GM21367 (cell line): ENCODE measurements around the gene ARHGAP5.
"Not testable (repeated sequence)": the region's sequence is repeated elsewhere in the genome, so short reads cannot be mapped to it uniquely, and the experiment has no call there.

Experiments
- ATAC-seq: cut with Tn5 transposase; IDR thresholded peaks from one replicate; pipeline ENCODE4 v1.9.1; 2021; ENCODE audit not compliant: unreplicated experiment

ARHGAP5 gene

DNA sequence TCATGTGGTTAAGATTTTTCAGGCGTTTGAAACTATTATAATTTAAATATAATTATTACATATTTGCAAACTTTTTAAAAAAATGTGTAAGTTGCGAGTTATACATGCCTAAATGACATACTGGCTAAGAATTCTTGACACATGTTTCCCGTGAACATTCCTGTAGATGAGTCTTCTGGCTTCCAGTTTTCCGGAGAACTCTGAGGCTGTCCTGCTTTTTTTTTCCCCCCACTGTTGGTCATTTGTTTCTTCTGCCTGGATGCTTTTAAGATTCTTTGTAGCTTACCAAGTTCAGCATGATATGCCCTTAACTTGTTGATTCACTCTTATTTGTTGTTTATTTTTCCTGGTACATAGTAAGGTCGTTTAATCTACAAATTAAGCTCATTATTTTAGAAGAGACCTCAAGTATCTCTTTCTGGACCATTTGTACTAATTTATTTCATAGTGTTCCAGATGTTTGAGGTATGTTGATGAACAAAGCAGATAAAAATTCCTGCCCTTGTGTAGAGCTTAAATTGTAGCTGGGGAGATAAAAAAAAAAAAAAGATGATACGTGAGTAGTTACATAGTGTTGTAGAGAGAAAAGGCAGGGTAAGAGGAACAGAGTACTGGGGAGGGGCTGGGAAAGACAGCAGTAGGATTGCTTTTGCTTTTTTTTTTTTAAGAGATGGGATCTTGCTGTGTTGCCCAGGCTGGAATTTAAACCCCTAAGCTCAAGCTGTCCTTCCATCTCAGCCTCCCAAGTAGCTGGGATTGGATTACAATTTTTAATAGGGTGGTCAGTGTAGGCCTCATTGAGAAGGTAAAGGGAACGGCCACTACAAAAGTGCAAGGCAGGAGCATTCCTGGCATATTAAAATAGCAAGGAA, 32.8 kb downstream of the ARHGAP5 start:
- no peak for ATAC-seq

DNA sequence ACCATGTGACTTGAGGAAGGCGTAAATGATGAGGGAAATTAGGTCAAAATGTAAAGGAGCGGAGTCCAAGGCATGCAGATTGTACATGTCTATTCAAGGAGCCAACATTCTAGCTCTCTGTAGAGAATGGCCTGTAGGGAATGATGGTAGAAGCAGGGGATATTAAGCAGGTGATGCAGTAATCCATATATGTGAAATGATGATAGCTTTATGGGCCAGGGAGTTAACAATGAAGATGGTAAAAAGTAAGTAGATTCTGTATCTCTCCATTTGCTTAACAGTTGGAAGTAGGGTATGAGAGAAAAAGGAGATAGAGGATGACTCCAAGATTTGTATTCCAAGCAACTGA, 33.4 kb downstream of the ARHGAP5 start:
- no peak for ATAC-seq

DNA sequence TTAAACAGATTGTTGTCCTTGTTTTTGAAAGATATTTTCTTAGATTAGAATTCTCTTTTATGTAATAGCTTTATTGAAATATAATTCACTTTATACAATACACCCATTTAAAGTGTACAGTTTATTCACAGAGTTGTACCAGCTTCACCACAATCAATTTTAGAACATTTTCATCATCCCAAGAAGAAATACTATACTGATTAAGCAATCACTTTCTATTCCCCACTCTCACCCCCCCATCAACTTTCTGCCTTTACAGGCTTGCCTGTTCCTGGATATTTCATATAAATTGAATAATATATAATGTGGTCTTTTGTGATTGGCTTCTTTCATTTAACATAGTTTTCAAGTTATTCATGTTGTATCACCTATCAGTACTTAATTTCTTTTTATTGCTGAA, 44.4 kb downstream of the ARHGAP5 start:
- no peak for ATAC-seq

DNA sequence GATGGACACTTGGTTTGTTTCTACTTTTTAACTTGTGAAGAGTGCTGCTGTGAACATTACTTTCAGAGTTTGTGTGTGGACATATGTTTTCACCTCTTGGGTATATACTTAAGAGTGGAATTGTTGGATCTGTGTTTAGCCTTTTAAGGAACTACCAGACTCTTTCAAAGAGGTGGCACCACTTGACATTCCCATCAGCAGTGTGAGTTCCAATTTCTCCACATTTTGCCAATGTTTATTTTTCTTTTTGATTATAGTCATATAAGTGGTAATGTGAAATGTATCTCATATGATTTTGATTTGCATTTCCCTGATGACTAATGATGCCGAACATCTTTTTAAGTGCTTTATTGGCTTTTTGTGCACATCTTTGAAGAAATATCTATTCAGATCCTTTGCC, 44.8 kb downstream of the ARHGAP5 start:
- no peak for ATAC-seq

DNA sequence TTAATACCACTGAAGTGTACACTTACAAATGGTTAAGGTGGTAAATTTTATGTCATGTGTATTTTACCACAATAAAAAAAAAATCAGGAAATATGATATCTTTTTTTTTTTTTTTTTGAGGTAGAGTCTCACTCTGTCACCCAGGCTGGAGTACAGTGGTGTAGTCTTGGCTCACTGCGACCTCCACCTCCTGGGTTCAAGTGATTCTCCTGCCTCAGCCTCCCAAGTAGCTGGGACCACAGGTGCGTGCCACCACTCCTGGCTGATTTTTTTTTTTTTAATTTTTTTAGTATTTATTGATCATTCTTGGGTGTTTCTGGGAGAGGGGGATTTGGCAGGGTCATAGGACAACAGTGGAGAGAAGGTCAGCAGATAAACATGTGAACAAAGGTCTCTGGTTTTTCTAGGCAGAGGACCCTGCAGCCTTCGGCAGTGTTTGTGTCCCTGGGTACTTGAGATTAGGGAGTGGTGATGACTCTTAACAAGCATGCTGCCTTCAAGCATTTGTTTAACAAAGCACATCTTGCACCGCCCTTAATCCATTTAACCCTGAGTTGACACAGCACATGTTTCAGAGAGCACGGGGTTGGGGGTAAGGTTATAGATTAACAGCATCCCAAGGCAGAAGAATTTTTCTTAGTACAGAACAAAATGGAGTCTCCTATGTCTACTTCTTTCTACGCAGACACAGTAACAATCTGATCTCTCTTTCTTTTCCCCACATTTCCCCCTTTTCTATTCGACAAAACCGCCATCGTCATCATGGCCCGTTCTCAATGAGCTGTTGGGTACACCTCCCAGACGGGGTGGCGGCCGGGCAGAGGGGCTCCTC, 50.0 kb downstream of the ARHGAP5 start:
- ATAC-seq, result not testable (repeated sequence)

DNA sequence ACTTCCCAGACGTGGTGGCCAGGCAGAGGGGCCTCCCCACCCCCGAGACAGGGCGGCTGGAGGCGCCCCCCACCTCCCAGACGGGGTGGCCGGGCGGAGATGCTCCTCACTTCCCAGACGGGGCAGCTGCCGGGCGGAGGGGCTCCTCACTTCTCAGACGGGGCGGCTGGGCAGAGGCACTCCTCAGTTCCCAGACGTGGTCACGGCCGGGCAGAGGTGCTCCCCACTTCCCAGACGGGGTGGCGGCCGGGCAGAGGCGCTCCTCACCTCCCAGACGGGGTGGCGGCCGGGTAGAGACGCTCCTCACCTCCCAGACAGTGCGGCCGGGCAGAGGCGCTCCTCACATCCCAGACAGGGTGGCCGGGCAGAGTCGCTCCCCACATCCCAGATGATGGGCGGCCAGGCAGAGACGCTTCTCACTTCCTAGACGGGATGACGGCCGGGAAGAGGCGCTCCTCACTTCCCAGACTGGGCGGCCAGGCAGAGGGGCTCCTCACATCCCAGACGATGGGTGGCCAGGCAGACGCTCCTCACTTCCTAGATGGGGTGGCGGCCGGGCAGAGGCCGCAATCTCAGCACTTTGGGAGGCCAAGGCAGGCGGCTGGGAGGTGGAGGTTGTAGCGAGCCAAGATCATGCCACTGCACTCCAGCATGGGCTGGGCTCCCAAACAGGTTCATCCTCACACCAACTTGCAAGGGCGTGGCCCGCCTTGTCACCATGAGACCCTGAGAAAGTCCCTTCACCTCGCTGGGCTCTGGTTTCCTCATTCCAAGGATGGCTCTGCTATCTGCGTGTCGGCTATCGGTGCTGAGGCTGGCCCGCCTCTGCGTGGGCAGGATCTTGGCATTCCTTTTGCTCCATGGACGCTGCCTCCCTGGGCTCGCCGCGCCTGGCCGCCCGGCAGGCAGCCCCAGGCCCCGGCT, 50.9 kb downstream of the ARHGAP5 start:
- ATAC-seq, result not testable (repeated sequence)

DNA sequence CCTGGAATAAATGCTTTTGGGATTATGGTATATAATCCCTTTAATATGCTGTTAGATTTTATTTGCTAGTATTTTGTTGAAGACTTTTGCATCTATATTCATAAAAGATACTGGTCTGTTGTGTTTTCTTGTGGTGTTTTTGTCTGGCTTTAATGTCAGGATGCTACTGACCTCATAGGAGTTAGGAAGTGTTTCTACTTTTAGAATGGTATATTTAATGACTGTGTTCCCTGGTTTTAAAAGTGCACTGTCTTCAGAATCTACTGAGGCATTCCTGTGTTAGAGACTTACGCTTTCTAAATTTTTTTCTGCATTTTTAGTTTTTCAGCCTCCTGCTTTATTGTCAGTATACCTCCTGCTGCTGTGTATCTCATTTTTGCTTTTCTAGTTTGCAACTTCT, 51.6 kb downstream of the ARHGAP5 start:
- ATAC-seq, result no peak

DNA sequence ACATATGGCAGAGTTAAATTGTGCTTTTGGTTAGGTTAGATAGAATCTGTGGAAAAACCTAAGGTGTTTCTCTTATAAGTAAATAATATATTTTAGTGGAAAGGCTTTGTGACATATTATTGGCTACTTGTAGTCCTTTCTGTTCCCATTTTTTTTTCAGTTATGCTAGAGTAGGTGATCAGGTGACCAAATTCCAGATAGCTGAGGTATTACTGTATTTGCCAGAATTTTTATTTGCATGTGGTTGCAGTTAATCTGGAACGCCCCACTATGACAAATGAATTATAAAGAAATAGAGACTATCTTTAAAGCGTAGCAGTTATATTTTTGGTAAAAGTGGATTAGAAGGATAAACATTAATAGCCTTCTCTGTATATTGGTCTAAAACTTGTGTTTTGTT, 52.0 kb downstream of the ARHGAP5 start:
- ATAC-seq, result no peak

DNA sequence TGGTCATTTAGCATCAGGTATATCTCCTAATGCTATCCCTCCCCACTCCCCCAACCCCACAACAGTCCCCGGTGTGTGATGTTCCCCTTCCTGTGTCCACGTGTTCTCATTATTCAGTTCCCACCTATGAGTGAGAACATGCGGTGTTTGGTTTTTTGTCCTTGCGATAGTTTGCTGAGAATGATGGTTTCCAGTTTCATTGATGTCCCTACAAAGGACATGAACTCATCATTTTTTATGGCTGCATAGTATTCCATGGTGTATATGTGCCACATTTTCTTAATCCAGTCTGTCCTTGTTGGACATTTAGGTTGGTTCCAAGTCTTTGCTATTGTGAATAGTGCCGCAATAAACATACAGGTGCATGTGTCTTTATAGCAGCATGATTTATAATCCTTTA, 54.6 kb downstream of the ARHGAP5 start:
- ATAC-seq, result not testable (repeated sequence)

DNA sequence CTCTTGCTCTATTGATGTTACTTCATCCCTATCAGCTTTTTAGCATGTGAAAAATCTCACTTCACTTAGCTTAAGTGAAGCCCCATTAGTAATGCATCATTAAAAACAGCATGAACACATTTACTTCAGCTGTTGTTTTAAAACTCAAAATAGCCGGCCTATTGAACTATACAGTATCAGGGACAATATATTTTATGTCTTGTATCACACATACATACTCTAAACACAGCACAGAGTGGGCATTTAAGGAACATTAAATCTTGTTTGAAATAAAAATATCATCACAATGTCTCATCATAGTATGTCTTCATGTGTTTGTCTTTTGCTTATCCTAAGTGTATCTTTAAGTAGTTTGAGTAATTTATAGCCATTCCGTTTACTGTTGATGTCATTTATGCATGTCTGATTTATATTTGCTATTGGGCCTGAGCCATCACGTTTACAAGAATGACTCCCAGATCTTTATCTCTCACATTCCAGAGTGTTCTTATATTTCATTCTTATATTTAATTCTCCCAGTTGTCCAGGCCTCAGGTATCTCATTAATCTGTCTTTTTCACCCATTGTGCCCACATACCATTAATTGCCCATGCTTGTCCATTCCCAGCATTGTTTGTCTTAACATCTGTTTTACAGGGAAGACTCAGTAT, 57.5 kb downstream of the ARHGAP5 start:
- ATAC-seq, result no peak

DNA sequence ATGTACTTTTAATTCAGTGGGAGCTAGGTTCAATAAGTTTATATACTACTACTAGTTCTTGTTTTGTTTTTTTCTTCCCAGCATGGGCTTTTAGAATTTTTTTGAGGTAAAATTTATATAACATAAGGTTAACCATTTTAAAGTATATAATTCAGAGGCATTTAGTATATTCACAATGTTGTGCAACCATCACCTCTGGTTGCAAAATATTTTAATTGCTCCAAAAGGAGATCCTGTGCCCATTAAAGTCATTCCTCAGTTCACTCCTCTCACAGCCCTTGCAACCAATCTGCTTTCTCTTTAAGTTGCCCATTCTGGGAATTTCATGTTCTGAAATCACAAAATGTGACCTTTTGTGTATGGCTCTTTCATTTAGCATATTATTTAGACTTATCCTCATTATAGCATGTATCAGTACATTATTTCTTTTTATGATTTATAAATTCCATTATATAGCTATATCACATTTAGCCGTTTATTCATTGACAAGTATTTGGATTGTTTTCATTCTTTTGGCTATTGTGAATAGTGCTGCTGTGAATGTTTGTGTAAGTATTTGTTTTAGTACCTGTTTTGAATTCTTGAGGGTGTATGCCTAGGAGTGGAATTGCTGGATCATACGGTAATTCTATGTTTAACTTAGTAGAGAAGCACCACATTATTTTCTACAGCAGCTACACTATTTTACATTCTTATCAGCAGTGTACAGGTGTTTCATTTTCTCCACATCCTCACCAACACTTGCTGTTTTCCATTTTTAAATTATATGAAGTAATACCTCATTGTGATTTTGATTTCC, 59.1 kb downstream of the ARHGAP5 start:
- no peak for ATAC-seq

DNA sequence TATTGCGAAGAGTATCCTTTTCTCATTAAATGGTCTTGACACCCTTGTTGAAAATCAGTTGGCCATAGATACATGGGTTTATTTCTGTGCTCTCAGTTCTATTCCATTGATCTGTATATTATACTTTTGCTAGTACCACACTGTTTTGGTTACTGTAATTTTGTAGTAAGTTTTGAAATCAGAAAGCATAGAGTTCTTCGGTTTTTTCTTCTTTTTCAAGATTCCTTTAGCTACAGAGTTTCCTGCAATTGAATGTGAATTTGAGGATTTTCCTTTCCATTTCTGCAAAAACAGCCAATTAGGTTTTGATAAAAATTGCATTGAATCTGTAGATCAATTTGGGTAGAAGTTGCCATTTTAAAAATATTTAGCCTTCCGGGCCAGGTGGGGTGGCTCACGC, 60.2 kb downstream of the ARHGAP5 start:
- ATAC-seq, result no peak

DNA sequence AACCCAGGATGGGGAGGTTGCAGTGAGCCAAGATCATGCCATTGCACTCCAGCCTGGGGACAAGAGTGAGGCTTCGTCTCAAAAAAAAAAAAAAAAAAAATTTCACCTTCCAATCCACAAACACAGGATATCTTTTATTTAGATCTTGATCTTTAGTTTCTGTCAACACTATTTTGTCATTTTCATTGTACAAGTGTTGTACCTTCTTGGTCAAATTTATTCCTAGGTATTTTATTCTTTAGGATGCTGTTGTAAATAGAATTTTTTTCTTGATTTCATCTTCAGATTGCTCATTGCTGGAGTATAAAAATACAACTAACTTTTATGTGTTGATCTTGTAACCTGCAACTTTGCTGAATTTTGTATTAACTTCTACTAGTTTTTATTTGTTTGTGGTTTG, 60.8 kb downstream of the ARHGAP5 start:
- ATAC-seq, result no peak

DNA sequence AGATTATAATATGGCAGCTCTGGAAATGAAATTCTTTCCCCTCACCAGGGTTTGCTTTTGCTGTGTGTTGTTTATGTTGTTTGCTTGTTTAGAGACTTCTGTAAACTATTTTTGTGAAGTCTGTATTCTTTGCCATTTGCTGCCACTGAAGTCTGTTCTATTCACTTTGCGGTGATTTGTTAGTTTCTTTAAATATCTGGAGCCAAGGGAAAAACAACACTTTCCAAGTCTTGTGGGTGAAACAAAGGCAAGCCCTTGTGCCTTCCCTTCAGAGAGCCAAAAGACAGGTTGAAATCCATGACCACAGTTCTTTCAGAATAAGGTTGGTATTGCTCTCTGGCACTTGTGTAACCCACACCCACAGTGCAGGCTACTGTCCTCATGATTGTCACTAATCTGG, 65.2 kb downstream of the ARHGAP5 start:
- no peak for ATAC-seq

DNA sequence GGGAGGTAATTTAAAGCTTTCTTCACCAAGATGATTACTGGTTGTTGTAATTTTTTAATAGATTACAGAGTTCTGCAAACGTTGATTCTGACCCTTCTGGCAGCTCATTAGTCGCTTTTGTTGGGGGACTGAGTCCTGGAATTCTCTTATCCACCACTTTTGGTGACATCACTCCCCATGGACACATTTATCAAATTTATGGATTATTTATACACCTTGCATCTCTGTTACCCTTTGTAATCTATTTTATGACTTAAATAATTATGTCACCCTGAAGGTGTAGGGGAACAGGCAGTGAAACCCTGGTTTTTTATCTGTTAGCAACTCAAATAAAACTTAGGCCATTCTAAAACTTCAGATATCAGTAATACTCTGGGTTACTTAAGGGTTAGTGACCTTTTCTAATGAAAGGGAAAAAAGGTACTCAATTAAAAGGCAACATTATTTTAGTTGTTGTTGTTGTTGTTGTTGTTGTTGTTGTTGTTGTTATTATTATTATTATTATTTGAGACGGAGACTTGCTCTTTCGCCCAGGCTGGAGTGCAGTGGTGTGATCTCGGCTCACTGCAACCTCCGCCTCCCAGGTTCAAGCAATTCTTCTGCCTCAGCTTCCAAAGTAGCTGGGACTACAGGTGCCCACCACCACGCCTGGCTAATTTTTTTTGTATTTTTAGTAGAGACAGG, 65.8 kb downstream of the ARHGAP5 start:
- ATAC-seq, result no peak

DNA sequence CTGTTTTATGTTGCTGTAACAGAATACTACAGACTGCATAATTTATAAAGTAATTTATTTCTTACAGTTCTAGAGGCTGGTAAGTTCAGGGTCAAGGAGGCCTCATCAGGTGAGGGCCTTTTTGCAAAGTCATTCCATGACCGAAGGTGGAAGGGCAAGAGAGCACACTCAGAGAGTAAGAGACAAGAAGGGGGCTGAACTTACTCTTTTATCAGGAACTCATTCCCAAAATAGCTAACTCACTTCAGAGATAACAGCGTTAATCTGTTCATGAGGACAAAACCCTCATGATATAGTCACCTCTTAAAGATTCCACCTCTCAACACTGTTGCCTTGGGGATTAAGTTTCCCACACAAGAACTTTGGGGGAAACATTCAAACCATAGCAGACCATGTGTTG, 73.3 kb downstream of the ARHGAP5 start:
- ATAC-seq, result no peak

DNA sequence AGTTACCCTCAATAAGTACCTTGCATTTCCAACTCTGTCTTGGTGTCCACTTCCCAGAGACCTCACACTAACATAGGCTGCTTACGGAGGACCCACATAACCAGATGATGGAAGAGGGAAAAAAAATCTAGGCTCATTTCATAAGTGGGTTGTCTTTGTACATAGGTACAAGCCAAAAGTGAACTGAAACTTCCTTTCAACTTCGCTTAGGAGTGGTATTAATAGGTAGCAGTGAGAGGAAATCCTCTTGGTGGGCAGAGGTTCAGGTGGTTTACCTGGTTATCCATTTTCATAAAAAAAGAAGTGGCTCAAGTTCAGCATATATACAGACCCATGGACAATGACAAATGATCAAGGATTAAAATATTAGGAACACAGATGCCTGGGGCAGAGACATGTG, 88.9 kb downstream of the ARHGAP5 start:
- no peak for ATAC-seq

DNA sequence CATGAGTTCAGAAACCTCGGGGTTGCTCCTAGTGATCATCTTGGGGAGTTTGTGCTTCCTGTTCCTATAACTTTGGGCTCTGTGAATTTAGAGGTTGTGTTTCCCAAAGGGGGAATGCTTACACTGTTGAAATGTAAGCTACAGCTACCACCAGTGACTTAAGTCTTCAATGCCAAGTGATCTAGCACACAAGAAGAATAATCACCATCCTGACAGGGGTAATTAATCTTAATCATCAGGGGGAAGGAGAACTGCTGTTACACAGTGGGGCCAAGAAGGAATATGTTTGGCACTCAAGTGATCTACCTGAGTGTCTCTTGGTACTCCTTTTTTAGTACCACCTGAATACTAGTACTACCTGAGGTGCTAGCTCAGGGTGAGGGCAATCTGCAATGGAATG, 89.8 kb downstream of the ARHGAP5 start:
- ATAC-seq, result no peak

DNA sequence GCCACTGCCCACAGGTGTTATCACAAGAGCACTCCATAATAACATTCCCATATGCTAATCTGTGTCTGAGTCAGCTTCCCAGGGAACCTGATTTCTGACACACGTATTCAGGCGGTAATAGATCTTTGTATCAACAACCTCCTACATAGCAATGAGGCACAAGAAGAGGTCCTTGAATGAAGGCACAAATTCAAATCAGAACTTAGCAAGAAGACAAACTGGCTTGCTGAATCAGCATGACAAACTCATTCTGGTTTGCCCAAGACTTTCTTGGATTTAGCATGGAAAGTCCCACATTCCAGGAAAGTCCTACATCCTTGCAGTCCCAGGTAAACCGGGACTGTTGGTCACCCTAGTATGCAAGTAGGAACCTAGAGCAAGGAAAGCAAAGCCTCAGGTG, 90.8 kb downstream of the ARHGAP5 start:
- no peak for ATAC-seq
